Memory B cell (primary cell): Measurements from ENCODE around the gene ARID3B.
"Not testable (repeated sequence)": the region's sequence is repeated elsewhere in the genome, so short reads cannot be mapped to it uniquely, and the experiment has no call there.

Source experiments
- ATAC-seq: fragments of 150-1000 bp; cut with Tn5 transposase; 2 replicates; pipeline ENCODE4 v1.10.0; 2021; ENCODE audit warnings: low read depth, mild to moderate bottlenecking, moderate library complexity
- DNase-seq, 2 donors: peaks; one replicate each; pipeline ENCODE4 v3.0.0; 2022; ENCODE audit warnings: low spot score in 2 of 2
- H3K27ac Mint-ChIP-seq: one replicate; pipeline ENCODE4 v1.8.0; 2022; ENCODE audit warnings: mild to moderate bottlenecking, moderate library complexity, mixed read lengths
- H3K27me3 Mint-ChIP-seq: one replicate; pipeline ENCODE4 v1.8.0; 2022; ENCODE audit warnings: mixed read lengths
- H3K36me3 Mint-ChIP-seq: one replicate; pipeline ENCODE4 v1.8.0; 2022; ENCODE audit warnings: mild to moderate bottlenecking, mixed read lengths
- H3K4me1 Mint-ChIP-seq: one replicate; pipeline ENCODE4 v1.8.0; 2022; ENCODE audit warnings: mixed read lengths
- H3K4me3 Mint-ChIP-seq: one replicate; pipeline ENCODE4 v1.8.0; 2022; ENCODE audit warnings: mild to moderate bottlenecking, moderate library complexity, mixed read lengths
- H3K9me3 Mint-ChIP-seq: one replicate; pipeline ENCODE4 v1.8.0; 2022; ENCODE audit warnings: mixed read lengths

The ARID3B gene, protein sequence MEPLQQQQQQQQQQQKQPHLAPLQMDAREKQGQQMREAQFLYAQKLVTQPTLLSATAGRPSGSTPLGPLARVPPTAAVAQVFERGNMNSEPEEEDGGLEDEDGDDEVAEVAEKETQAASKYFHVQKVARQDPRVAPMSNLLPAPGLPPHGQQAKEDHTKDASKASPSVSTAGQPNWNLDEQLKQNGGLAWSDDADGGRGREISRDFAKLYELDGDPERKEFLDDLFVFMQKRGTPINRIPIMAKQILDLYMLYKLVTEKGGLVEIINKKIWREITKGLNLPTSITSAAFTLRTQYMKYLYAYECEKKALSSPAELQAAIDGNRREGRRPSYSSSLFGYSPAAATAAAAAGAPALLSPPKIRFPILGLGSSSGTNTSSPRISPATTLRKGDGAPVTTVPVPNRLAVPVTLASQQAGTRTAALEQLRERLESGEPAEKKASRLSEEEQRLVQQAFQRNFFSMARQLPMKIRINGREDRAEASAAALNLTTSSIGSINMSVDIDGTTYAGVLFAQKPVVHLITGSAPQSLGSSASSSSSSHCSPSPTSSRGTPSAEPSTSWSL

DNA sequence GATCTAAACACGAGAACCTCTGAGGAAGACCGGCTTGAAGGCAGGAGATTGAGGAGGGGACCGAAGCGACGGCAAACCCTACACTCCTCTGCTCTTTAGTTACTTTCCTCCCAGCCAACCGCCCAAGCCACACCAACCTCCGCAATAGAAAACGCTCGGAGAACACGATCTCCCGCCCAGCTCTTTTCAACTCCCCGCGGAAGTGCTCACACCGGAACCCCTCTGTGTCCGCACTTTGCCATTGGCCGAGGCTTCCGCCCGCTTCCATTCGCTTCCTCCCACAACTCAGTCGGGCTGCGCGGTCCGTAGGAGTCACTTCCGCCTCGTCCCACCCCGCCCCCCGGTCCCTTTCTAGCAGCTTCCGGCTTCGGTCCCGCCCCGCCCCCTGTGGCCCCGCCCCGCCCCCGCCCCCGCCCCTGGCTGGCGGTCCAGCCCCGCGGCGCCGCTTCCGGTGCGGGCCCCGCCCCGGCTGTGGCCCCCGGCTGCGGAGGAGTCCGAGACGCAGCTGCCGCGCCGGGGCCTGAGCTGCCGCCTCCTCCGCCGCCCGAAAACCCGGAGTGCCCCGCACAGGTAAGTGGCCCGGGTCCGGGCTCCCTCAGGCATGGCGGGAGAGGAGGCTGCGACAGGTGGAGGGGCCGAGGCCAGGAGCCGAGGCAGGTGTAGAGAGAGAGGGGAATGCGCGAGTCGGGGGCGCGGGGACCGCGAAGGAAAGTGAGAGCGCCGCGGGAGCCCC is at the start of gene ARID3B:
ARID3B (plus strand) TSS at position 460 of the 733 bp plus-strand sequence. CDS start 2,717 bp downstream, outside the sequence.
- DNase-seq (peak; percentile 73 to 82), ATAC-seq (peak; percentile 87)
- H3K4me1 Mint-ChIP-seq, result peaks cover 42% of the 10 kb centered on the region
- no peaks in the 10 kb centered on the region for H3K9me3 Mint-ChIP-seq
- no peaks in the 10 kb centered on the region for H3K27me3 Mint-ChIP-seq
- H3K27ac Mint-ChIP-seq, result peak within 1 kb of the TSS; percentile 93
- peaks cover 2% of the 10 kb centered on the region for H3K36me3 Mint-ChIP-seq
- H3K4me3 Mint-ChIP-seq, result peak within 1 kb of the TSS; percentile 97

DNA sequence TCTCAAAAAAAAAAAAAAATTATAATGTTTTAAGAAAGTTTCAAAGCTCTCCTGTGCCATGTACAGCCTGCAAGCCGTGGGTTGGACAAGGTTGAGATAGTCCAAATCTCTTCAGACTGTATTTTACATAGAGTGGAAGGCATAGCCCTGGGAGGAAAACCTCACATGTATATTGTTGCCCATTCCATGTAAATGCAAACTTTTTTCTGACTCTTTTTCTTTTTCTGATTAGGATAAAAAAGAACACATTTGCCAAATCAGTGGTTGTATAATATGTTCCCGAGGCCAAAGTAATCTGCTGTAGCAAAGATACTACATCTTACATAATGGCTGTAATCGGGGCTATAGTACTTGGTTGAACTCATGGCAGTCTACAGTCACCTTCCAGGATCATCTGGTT is 44.4 kb upstream of the ARID3B start:
- H3K4me3 Mint-ChIP-seq, result no peak overlapping the region
- H3K9me3 Mint-ChIP-seq, result no peaks in the 10 kb centered on the region
- H3K4me1 Mint-ChIP-seq, result no peaks in the 10 kb centered on the region
- no peaks in the 10 kb centered on the region for H3K27me3 Mint-ChIP-seq
- ATAC-seq, result no peak
- no peak overlapping the region for H3K27ac Mint-ChIP-seq
- no peak for DNase-seq
- H3K36me3 Mint-ChIP-seq, result peaks cover 2% of the 10 kb centered on the region

DNA sequence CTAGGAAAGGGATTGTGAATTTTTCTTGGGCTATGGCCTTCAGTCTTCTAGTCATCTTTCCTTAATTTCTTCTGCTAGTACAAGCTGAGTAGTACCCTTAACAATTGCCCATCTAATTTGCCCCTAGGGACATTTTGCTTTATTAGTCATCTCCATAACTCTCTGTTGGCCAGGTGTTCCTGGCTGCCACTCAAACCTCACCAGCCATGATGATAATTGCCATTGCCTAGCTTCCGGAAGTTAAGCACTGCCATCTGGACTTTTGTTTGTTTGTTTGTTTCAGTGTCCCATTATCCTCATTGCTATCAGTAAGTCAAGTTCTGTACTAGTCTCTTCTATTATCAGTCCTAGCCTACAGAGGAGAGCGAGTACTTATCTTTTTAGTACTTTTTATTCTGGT is 43.4 kb upstream of the ARID3B start:
- DNase-seq (no peak), ATAC-seq (no peak)
- no peaks in the 10 kb centered on the region for H3K27me3 Mint-ChIP-seq
- no peaks in the 10 kb centered on the region for H3K9me3 Mint-ChIP-seq
- H3K27ac Mint-ChIP-seq, result no peak overlapping the region
- H3K4me3 Mint-ChIP-seq, result no peak overlapping the region
- H3K4me1 Mint-ChIP-seq, result peaks cover 2% of the 10 kb centered on the region
- H3K36me3 Mint-ChIP-seq, result peaks cover 5% of the 10 kb centered on the region

DNA sequence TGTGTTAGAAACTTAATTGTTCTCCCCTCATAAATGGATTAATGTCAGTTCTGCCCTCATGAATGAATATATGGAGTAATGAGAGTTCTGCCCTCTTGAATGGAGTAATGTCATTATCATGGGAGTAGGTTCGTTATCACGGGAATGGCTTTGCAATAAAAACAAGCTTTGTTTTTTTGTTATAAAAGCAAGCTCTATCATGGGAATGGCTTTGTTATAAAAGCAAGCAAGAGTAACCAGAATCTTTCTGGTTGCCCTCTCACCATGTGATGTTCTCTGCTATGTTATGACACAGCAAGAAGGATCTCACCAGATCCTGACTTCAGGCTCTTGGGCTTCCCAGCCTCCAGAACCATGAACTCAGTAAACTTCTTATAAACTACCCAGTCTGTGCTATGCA is 41.7 kb upstream of the ARID3B start:
- Mint-ChIP-seq H3K4me3 (no peak overlapping the region), H3K27ac (no peak overlapping the region), H3K27me3 (no peaks in the 10 kb centered on the region), H3K36me3 (peaks cover 13% of the 10 kb centered on the region), H3K4me1 (peaks cover 4% of the 10 kb centered on the region), H3K9me3 (no peaks in the 10 kb centered on the region)
- DNase-seq (no peak), ATAC-seq (no peak)

DNA sequence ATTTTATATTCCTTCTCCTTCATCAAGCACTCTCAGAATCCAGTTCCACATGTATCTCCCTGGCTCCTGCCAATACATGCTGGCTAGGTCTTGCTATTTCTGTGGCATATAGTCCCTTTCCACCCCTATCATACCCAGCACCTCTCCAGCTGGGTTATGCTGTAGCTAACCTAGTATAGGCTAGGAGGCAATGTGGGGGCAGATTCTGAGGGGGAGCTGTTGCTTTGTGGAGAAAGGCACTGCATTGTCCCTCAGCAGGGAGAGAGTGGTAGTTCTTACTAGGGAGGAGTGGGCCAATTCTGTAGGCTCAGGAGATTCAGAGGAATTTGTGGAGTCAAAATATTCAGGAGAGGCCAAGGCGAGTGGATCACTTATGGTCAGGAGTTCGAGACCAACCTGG is 40.6 kb upstream of the ARID3B start:
- no peak for ATAC-seq
- H3K27ac Mint-ChIP-seq, result no peak overlapping the region
- no peak for DNase-seq
- no peaks in the 10 kb centered on the region for H3K27me3 Mint-ChIP-seq
- peaks cover 16% of the 10 kb centered on the region for H3K36me3 Mint-ChIP-seq
- no peak overlapping the region for H3K4me3 Mint-ChIP-seq
- peaks cover 4% of the 10 kb centered on the region for H3K4me1 Mint-ChIP-seq
- H3K9me3 Mint-ChIP-seq, result no peaks in the 10 kb centered on the region

DNA sequence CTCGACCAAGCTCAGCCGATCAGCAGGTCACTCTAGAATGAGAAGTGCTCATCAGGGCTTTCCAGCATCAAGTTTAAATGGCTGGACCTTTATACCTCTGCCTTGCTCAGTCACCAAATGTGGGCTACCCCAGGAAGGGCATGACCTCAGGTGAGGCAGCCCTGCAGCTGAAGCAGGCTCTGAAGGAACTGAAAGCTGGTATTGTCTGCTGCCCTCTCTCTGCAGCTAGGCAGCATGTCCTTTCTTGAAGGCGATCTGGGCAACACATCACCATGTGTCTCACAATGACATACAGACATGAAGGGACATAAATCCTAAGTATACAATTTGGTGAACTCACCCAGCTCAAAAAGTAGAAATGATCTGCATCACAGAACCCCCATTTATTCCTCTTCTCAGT is 38.7 kb upstream of the ARID3B start:
- Mint-ChIP-seq H3K4me3 (no peak overlapping the region), H3K4me1 (peaks cover 4% of the 10 kb centered on the region), H3K27ac (no peak overlapping the region), H3K27me3 (no peaks in the 10 kb centered on the region), H3K36me3 (peaks cover 19% of the 10 kb centered on the region), H3K9me3 (no peaks in the 10 kb centered on the region)
- no peak for DNase-seq
- no peak for ATAC-seq

DNA sequence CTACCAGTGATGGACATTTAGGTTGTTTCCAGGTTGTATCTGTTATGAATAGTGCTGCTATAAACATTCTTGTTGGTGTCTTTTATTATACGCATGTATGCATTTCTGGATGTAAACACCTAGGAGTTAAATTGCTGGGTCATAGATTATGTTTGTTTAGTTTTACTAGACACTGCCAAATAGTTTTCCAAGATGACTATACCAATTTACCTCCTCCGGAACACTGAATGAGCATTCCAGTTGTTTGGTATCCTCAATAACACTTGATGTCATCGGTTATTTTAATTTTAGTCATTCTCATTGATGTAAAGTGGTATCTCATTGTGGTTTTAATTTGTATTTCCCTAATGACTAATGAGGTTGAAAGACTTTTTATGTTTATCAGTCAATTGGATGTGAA is 36.6 kb upstream of the ARID3B start:
- peaks cover 4% of the 10 kb centered on the region for H3K4me1 Mint-ChIP-seq
- no peak for DNase-seq
- H3K27me3 Mint-ChIP-seq, result no peaks in the 10 kb centered on the region
- H3K9me3 Mint-ChIP-seq, result no peaks in the 10 kb centered on the region
- H3K27ac Mint-ChIP-seq, result no peak overlapping the region
- H3K36me3 Mint-ChIP-seq, result peaks cover 19% of the 10 kb centered on the region
- ATAC-seq, result no peak
- H3K4me3 Mint-ChIP-seq, result no peak overlapping the region

DNA sequence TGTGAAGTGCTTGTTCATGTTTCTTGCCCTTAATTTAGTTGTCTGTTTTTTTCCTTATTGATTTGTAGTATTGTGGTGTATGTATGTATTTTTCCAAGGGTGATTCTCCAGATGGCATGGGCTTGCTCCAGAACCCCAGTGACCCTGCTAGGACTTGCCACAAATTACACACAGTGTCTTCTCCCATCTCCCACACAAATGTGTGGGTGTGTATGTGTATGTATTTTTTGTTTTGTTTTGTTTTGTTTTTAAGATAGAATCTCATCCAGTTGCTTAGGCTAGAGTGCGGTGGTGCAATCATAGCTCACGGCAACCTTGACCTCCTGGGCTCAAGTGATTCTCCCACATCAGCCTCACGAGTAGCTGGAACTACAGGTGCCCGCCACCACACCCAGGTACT is 36.2 kb upstream of the ARID3B start:
- H3K4me1 Mint-ChIP-seq, result peaks cover 4% of the 10 kb centered on the region

DNA sequence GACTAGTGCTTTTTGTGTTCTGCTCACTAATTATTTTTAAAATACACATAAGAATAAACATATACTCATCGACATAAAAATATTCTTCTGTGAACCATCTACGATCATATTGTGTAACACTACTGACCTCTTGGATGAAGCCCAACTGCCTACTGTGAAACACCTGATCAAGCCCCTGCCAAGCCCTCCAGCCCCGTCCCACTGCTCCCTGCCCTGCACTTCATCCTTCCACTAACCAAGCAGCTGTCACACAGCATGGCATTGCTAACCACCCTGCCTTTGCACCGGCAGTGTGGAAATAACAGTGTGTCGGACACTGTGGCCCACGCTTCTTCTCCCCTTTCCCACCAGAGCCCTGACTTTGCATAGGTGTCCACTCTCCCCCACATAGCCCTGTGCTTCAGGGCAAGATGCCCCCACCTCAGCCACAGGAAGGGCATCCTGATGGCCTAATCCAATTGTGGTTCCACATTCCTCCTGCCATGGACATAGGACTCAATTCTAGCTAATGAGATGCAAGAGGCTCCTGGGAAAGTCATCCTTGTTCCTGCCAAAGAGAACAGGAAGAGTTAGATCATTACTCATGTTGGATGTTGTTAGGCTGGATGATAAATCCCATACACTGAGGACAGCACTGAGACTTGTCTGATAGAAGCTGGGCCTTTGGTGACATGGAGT is 35.0 kb upstream of the ARID3B start:
- no peak overlapping the region for H3K27ac Mint-ChIP-seq
- H3K27me3 Mint-ChIP-seq, result no peaks in the 10 kb centered on the region
- no peaks in the 10 kb centered on the region for H3K9me3 Mint-ChIP-seq
- H3K4me1 Mint-ChIP-seq, result peaks cover 4% of the 10 kb centered on the region
- ATAC-seq, result no peak
- DNase-seq, result no peak
- no peak overlapping the region for H3K4me3 Mint-ChIP-seq
- peaks cover 17% of the 10 kb centered on the region for H3K36me3 Mint-ChIP-seq

More for the DNA sequence above, 36.2 kb upstream of the ARID3B start:
- no peaks in the 10 kb centered on the region for H3K9me3 Mint-ChIP-seq
- ATAC-seq, result no peak
- H3K36me3 Mint-ChIP-seq, result peaks cover 19% of the 10 kb centered on the region
- no peak overlapping the region for H3K27ac Mint-ChIP-seq
- H3K4me3 Mint-ChIP-seq, result no peak overlapping the region
- DNase-seq, result no peak
- H3K27me3 Mint-ChIP-seq, result no peaks in the 10 kb centered on the region

DNA sequence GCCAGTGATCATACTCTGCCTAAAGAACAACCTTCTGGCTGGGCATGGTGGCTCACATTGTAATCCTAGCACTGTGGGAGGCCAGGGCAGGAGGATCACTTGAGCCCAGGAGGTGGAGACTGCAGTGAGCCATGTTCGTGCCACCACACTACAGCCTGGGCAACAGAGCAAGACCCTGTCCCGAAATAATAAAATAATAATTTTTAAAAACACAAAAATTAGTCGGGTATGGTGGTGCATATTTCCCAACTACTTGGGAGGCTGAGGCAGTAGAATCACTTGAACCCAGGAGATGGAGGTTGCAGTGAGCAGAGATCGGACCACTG is 34.5 kb upstream of the ARID3B start:
- H3K27ac Mint-ChIP-seq, result no peak overlapping the region
- H3K9me3 Mint-ChIP-seq, result no peaks in the 10 kb centered on the region
- H3K27me3 Mint-ChIP-seq, result no peaks in the 10 kb centered on the region
- peaks cover 4% of the 10 kb centered on the region for H3K4me1 Mint-ChIP-seq
- H3K36me3 Mint-ChIP-seq, result peaks cover 17% of the 10 kb centered on the region
- DNase-seq (no peak), ATAC-seq (no peak)
- no peak overlapping the region for H3K4me3 Mint-ChIP-seq

DNA sequence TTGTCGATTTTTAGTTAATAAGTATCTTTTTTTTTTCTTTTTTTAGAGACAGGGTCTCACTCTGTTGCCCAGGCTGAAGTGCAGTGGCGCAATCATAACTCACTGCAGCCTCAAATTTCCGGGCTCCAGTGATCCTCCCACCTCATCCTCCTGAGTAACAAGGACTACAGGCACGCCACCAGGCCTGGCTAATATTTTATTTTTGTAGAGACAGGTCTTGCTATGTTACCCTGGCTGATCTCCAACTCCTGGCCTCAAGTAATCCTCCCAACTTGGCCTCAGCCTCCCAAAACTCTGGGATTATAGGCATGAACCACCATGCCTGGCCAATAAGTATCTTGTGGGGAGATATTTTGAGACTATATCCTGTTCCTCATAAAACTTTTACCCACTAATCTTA is 29.4 kb upstream of the ARID3B start:
- no peaks in the 10 kb centered on the region for H3K9me3 Mint-ChIP-seq
- no peak overlapping the region for H3K4me3 Mint-ChIP-seq
- DNase-seq (no peak), ATAC-seq (no peak)
- peak overlapping the region; percentile 61 for H3K27ac Mint-ChIP-seq
- no peaks in the 10 kb centered on the region for H3K27me3 Mint-ChIP-seq
- no peaks in the 10 kb centered on the region for H3K36me3 Mint-ChIP-seq
- H3K4me1 Mint-ChIP-seq, result peaks cover 8% of the 10 kb centered on the region

DNA sequence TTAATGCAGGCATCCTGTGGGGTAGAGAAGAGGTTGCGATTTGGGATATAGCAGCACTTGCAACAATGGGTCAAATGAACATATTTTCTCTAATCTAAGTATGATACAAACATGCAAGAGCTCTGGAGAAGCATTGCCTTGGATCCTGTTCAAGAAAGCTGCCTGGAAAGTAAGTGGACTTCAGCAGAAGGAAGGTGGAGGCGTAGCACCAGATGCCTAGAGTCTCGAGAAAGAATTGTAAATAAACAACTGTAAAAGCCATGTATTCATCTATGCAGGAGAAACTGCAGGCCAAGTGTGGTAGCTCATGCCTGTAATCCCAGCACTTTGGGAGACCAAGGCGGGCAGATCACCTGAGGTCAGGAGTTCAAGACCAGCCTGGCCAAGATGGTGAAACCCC is 27.0 kb upstream of the ARID3B start:
- H3K4me3 Mint-ChIP-seq, H3K9me3 Mint-ChIP-seq, DNase-seq, H3K27me3 Mint-ChIP-seq, H3K36me3 Mint-ChIP-seq, ATAC-seq, H3K27ac Mint-ChIP-seq, H3K4me1 Mint-ChIP-seq: not testable (repeated sequence)

DNA sequence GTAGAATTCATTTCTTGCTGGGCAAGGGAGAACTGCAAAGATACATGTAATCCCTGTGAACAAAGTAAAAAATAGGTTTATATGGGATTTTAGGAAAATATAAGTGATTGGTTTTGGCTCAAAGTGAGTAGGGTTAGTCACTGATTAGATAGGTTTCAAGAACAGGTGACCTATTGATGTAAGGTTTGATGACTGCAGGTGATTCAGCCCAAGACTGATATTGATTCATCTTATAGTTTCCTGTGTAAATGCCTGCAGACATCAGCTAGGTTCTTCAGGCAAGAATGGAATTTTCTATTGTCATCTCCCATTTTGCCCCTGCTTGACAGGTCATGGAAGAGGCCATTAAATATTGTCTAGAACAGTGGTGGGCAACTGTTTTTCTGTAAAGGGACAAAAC is 23.9 kb upstream of the ARID3B start:
- DNase-seq (no peak), ATAC-seq (no peak)
- H3K4me3 Mint-ChIP-seq, result no peak overlapping the region
- no peak overlapping the region for H3K27ac Mint-ChIP-seq
- peaks cover 3% of the 10 kb centered on the region for H3K4me1 Mint-ChIP-seq
- no peaks in the 10 kb centered on the region for H3K36me3 Mint-ChIP-seq
- H3K9me3 Mint-ChIP-seq, result no peaks in the 10 kb centered on the region
- no peaks in the 10 kb centered on the region for H3K27me3 Mint-ChIP-seq

DNA sequence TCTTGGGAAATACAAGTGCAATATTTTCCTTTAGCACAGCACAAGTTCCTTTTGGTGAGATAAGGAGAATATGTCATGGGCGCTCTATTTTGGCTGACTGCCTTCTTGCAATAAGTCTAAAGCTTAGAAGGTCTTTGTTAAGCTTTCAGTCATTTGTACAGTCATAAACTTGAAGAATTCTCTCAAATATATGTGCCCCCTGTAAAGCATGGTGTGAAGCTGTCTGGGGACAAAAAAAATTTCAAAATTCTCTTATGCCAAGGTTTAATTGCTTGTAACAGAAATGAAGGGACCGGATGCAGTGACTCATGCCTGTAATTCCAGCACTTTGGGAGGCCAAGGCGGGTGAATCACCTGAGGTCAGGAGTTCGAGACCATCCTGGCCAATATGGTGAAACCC is 21.7 kb upstream of the ARID3B start:
- H3K36me3 Mint-ChIP-seq, result no peaks in the 10 kb centered on the region
- DNase-seq (no peak), ATAC-seq (no peak)
- no peak overlapping the region for H3K4me3 Mint-ChIP-seq
- no peaks in the 10 kb centered on the region for H3K27me3 Mint-ChIP-seq
- H3K9me3 Mint-ChIP-seq, result no peaks in the 10 kb centered on the region
- H3K27ac Mint-ChIP-seq, result no peak overlapping the region
- H3K4me1 Mint-ChIP-seq, result no peaks in the 10 kb centered on the region
